ENCODE measurements around the gene KAZN.

The KAZN gene

GRCh38 chr1:14590411-14591180, 7.9 kb upstream of the KAZN start:
- no peak for DNase-seq (ENCODE audit: low read depth)

GRCh38 chr1:14591600-14591999, 6.9 kb upstream of the KAZN start:
- DNase-seq (ENCODE audit: low read depth) = no peak

- DNase-seq (ENCODE audit: low read depth) = no peak
Measured at GRCh38 chr1:14592004-14592631, 6.4 kb upstream of the KAZN start.

- no peak for DNase-seq (ENCODE audit: low read depth)
Measured at GRCh38 chr1:14593302-14593701, 5.2 kb upstream of the KAZN start.

GRCh38 chr1:14594045-14594444, 4.4 kb upstream of the KAZN start:
- DNase-seq (ENCODE audit: low read depth) = no peak

- DNase-seq (ENCODE audit: low read depth) = no peak
Measured at GRCh38 chr1:14596591-14596990, 1.9 kb upstream of the KAZN start.

GRCh38 chr1:14597343-14598006, 1.0 kb upstream of the KAZN start:
- no peak for DNase-seq (ENCODE audit: low read depth)

- DNase-seq (ENCODE audit: low read depth) = no peak
Measured at GRCh38 chr1:14598007-14598497, 433 bp upstream of the KAZN start.

- DNase-seq (ENCODE audit: low read depth) = no peak
Measured at GRCh38 chr1:14599183-14599791, 802 bp downstream of the KAZN start.

- no peak for DNase-seq (ENCODE audit: low read depth)
Measured at GRCh38 chr1:14599800-14600199, 1.3 kb downstream of the KAZN start.

GRCh38 chr1:14600405-14601112, 2.1 kb downstream of the KAZN start:
- no peak for DNase-seq (ENCODE audit: low read depth)

GRCh38 chr1:14602136-14602535, 3.7 kb downstream of the KAZN start:
- no peak for DNase-seq (ENCODE audit: low read depth)

- DNase-seq (ENCODE audit: low read depth) = no peak
Measured at GRCh38 chr1:14603645-14604044, 5.2 kb downstream of the KAZN start.

- no peak for DNase-seq (ENCODE audit: low read depth)
Measured at GRCh38 chr1:14604414-14604813, 5.9 kb downstream of the KAZN start.

- DNase-seq (ENCODE audit: low read depth) = no peak
Measured at GRCh38 chr1:14605945-14606344, 7.5 kb downstream of the KAZN start.

GRCh38 chr1:14606632-14607031, 8.1 kb downstream of the KAZN start:
- no peak for DNase-seq (ENCODE audit: low read depth)

GRCh38 chr1:14607295-14607694, 8.8 kb downstream of the KAZN start:
- no peak for DNase-seq (ENCODE audit: low read depth)

- no peak for DNase-seq (ENCODE audit: low read depth)
Measured at GRCh38 chr1:14608308-14608707, 9.8 kb downstream of the KAZN start.

GRCh38 chr1:14610761-14611160, 12.3 kb downstream of the KAZN start:
- DNase-seq (ENCODE audit: low read depth) = no peak

GRCh38 chr1:14611792-14612191, 13.3 kb downstream of the KAZN start:
- no peak for DNase-seq (ENCODE audit: low read depth)

- no peak for DNase-seq (ENCODE audit: low read depth)
Measured at GRCh38 chr1:14612256-14612655, 13.8 kb downstream of the KAZN start.

GRCh38 chr1:14613926-14614325, 15.4 kb downstream of the KAZN start:
- no peak for DNase-seq (ENCODE audit: low read depth)
